Mesothelial cell of epicardium (in vitro differentiated cells): ENCODE data around the gene MMRN1. TPM values are rescaled to one million over a fixed set of nuclear protein-coding genes. Genes with fewer than 3 reads are reported as not detected.

ENCODE experiments used
- DNase-seq, 2 experiments: peaks; one replicate each; pipeline ENCODE4 v3.0.0; 2021; ENCODE audit warnings: low spot score in 2 of 2; ENCODE audit not compliant: unreplicated experiment in 2 of 2
- H3K27ac Mint-ChIP-seq: 2 replicates; pipeline ENCODE4 v1.8.0; 2021; ENCODE audit warnings: mixed read lengths
- H3K27me3 Mint-ChIP-seq: 2 replicates; pipeline ENCODE4 v1.8.0; 2021; ENCODE audit warnings: low read depth, mixed read lengths
- H3K36me3 Mint-ChIP-seq: 2 replicates; pipeline ENCODE4 v1.8.0; 2021; ENCODE audit warnings: mixed read lengths
- H3K4me1 Mint-ChIP-seq: 2 replicates; pipeline ENCODE4 v1.8.0; 2021; ENCODE audit warnings: mixed read lengths
- H3K4me3 Mint-ChIP-seq: 2 replicates; pipeline ENCODE4 v1.8.0; 2021; ENCODE audit warnings: mild to moderate bottlenecking, moderate library complexity, mixed read lengths
- H3K9me3 Mint-ChIP-seq: 2 replicates; pipeline ENCODE4 v1.8.0; 2021; ENCODE audit warnings: mixed read lengths
- CTCF ChIP-seq: fragments of 200-600 bp; sonication (generic); IDR thresholded peaks from one replicate; pipeline ENCODE4 v1.5.0; 2021; ENCODE audit warnings: antibody characterized with exemption; ENCODE audit not compliant: unreplicated experiment
- total RNA-seq: library from RNA; stranded (reverse); gene quantifications from 3 replicates; pipeline ENCODE4 v1.2.1, GENCODE V29; 2021

Gene MMRN1
- not detected in 3 replicates for total RNA-seq

GRCh38 chr4:89894649-89895550 is at the start of gene MMRN1:
TSS of gene MMRN1 (plus strand) at chr4:89894854. CDS start at chr4:89894972, 118 bp downstream.
- Mint-ChIP-seq H3K4me3 (no peak within 1 kb of the TSS), H3K27ac (no peak within 1 kb of the TSS), H3K27me3 (no peaks in the 10 kb centered on the region), H3K36me3 (no peaks in the 10 kb centered on the region), H3K4me1 (no peaks in the 10 kb centered on the region), H3K9me3 (no peaks in the 10 kb centered on the region)
- TF ChIP-seq CTCF: no peak
- DNase-seq: no peak

GRCh38 chr4:89847571-89848325 is 46.9 kb upstream of the MMRN1 start:
- no peak for TF ChIP-seq CTCF
- H3K9me3 Mint-ChIP-seq: peaks cover 17% of the 10 kb centered on the region
- peaks cover 15% of the 10 kb centered on the region for H3K4me1 Mint-ChIP-seq
- peak overlapping the region; percentile 37 for H3K27ac Mint-ChIP-seq
- H3K36me3 Mint-ChIP-seq: peaks cover 5% of the 10 kb centered on the region
- DNase-seq: no peak
- no peak overlapping the region for H3K4me3 Mint-ChIP-seq
- no peaks in the 10 kb centered on the region for H3K27me3 Mint-ChIP-seq

- Mint-ChIP-seq H3K27me3 (no peaks in the 10 kb centered on the region), H3K4me1 (peaks cover 3% of the 10 kb centered on the region), H3K36me3 (peaks cover 4% of the 10 kb centered on the region), H3K4me3 (no peak overlapping the region), H3K27ac (no peak overlapping the region), H3K9me3 (peaks cover 22% of the 10 kb centered on the region)
- no peak for DNase-seq
- TF ChIP-seq CTCF: no peak
These were observed 39.4 kb upstream of the MMRN1 start for GRCh38 chr4:89855236-89855635.

GRCh38 chr4:89860971-89861370 is 33.7 kb upstream of the MMRN1 start:
- TF ChIP-seq CTCF: no peak
- Mint-ChIP-seq H3K27me3 (no peaks in the 10 kb centered on the region), H3K27ac (no peak overlapping the region)

GRCh38 chr4:89863533-89863932 is 31.1 kb upstream of the MMRN1 start:
- Mint-ChIP-seq H3K9me3 (peaks cover 4% of the 10 kb centered on the region), H3K27ac (no peak overlapping the region), H3K4me3 (no peak overlapping the region), H3K36me3 (peaks cover 3% of the 10 kb centered on the region), H3K4me1 (no peaks in the 10 kb centered on the region), H3K27me3 (no peaks in the 10 kb centered on the region)
- DNase-seq: no peak
- no peak for TF ChIP-seq CTCF

More at GRCh38 chr4:89860971-89861370, 33.7 kb upstream of the MMRN1 start:
- Mint-ChIP-seq H3K4me1 (no peaks in the 10 kb centered on the region), H3K36me3 (no peaks in the 10 kb centered on the region), H3K9me3 (peaks cover 7% of the 10 kb centered on the region), H3K4me3 (no peak overlapping the region)
- no peak for DNase-seq
